Esophagus muscularis mucosa (tissue), 3 donors: Measurements from ENCODE around the gene BRAT1.

Experiments
- POLR2A ChIP-seq: fragments of 450-650 bp; IDR thresholded peaks from one replicate; pipeline ENCODE4 v1.6.1; 2017; ENCODE audit warnings: antibody characterized with exemption, moderate library complexity, mild to moderate bottlenecking, low read depth
- TF ChIP-seq, protein P1 (sequence below), 3 experiments: fragments of 200-600 bp in 2 of 3; fragments of 450-650 bp in 1 of 3; sonication (generic) in 2 of 3; IDR thresholded peaks; one replicate each; pipeline ENCODE4 v1.5.1; 2017 to 2019; ENCODE audit warnings: antibody characterized with exemption in 3 of 3, mild to moderate bottlenecking in 2 of 3, moderate library complexity in 1 of 3

GRCh38 chr7:2572101-2572842, 16.9 kb upstream of the BRAT1 start:
- TF ChIP-seq, protein P1, sequence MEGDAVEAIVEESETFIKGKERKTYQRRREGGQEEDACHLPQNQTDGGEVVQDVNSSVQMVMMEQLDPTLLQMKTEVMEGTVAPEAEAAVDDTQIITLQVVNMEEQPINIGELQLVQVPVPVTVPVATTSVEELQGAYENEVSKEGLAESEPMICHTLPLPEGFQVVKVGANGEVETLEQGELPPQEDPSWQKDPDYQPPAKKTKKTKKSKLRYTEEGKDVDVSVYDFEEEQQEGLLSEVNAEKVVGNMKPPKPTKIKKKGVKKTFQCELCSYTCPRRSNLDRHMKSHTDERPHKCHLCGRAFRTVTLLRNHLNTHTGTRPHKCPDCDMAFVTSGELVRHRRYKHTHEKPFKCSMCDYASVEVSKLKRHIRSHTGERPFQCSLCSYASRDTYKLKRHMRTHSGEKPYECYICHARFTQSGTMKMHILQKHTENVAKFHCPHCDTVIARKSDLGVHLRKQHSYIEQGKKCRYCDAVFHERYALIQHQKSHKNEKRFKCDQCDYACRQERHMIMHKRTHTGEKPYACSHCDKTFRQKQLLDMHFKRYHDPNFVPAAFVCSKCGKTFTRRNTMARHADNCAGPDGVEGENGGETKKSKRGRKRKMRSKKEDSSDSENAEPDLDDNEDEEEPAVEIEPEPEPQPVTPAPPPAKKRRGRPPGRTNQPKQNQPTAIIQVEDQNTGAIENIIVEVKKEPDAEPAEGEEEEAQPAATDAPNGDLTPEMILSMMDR (IDR thresholded peaks at IDR 0.05) = no peak
- TF ChIP-seq POLR2A = no peak
